GM18858 (cell line): ENCODE measurements around the gene LRRC3C.

Experiments
- ATAC-seq: cut with Tn5 transposase; IDR thresholded peaks from one replicate; pipeline ENCODE4 v1.9.1; 2021; ENCODE audit not compliant: unreplicated experiment

LRRC3C gene

DNA sequence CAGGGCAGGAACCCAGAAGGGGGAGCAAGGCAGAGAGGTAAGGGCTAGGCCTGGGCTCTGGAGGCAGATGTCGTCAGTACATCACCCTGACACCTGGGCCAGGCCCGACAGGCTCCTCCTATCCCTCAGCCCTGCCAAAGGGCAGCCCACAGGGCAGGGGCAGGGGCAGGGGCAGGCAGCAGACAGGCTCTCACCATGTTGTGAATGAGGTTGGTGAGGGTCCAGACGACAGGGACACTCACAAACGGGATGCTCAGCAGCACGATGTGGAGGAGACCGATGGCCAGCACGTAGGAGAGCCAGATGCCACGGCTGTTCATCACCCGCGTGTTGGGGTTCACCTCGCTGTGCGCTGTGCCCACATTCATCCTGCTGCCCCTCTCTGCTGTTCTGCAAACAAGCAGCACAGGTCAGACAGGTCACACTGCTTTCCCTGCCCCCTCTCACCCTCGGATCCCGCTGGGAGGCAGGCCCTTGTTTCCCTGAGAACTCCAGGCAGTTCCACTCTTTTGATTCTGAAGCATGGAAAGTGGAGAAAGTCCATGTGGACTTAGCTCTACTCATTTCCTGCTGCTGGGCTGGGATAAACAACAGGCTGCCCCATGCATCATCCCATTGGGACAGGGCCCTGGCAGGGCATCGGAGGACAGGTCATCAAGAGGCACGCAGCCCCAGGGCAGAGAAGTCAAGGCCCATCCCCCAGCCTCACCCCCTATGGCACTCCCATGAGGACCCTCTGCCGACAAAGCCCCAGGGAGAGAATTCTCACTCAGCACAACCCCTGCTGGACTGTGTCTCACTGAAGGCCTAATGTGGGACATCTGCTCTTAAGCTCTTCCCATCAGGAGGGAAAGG, 3.5 kb upstream of the LRRC3C start:
- no peak for ATAC-seq

- no peak for ATAC-seq
Observed at GRCh38 chr17:39924691-39925055, 2.9 kb upstream of the LRRC3C start.

DNA sequence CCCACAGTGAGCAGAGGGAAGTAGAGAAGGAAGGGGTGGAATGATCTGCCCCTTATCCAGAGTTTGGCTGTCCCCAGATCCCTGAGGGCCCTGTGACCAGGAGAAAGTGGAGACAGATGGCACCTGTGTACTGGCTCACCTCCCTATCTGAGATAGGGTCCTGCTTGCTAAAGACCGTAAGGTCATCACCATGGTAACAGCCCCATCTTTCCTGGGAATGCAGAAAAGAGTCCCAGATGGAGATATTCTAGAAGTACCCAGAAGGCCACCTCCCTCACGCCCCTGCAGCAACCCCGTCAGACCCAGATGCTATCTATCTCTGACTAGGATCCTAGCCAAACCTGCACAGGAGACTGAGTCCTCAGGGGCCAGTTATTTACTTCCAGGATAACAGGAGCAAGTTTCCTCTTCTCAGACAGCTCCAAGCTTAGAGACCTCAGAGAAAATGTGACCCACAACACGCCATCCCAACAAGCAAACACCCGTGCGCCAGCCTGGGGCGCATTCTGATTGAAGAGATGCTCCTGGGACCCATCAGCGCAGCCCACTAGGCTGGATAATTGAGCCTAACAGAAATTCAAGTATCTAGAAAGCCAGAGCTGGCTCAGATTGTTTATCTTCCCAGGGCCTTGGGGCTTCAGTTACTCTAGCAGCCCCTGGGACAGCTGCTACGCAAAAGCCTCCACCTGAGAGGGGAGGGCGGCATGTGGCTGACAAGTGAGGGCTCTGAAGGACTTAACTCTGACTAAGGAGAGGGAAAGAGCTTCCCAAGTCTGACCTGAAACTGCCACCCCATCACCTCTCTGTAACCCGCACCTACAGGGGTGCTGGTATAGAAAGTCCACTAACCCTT, 2.0 kb upstream of the LRRC3C start:
- ATAC-seq = no peak

- no peak for ATAC-seq
Observed at GRCh38 chr17:39926135-39926587, 1.4 kb upstream of the LRRC3C start.

GRCh38 chr17:39926588-39927100, 888 bp upstream of the LRRC3C start:
- ATAC-seq = no peak

DNA sequence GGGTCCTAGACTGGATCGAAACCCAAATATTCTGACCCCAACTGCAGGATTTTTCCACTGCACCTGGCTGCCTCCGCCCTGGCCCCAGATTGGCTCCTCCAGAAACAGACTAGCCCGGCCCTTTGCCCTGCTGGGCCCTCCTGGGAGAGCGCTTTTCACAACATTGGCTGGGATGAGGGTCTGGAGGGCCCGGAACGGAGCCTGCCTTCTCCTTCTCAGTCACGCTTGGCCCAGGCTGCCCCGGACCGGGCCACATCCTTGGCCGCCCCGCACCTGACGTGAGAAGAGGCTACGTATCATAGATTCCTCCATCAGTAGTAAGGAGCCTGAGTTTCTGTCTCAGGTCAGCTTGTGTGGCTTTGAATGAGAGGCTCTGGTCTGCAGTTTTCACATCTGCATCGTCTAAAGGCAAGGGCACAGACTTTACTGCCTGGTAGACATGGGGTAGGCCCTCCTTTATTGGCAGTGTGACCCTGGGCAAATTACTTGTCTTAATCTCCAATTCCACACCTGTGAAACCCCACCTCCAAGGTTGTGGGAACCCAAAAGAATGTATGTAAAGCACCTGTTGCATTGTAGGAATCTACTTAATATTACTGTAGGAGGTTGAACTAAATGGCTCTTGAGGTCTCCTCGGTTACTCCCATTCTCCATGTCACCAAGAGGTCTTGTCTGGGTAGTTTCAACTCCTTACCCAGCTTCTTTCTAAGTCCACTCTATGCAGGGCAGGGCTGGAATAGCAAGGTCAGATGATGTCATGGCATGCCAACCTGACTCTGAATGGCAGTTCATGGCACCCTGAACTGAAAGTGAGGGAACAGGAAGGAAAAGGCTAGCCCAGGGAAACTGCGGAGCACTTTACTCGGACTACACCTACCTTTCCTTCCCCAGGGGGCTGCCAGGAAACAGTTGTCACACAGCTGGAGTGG, 661 bp downstream of the LRRC3C start:
- no peak for ATAC-seq

DNA sequence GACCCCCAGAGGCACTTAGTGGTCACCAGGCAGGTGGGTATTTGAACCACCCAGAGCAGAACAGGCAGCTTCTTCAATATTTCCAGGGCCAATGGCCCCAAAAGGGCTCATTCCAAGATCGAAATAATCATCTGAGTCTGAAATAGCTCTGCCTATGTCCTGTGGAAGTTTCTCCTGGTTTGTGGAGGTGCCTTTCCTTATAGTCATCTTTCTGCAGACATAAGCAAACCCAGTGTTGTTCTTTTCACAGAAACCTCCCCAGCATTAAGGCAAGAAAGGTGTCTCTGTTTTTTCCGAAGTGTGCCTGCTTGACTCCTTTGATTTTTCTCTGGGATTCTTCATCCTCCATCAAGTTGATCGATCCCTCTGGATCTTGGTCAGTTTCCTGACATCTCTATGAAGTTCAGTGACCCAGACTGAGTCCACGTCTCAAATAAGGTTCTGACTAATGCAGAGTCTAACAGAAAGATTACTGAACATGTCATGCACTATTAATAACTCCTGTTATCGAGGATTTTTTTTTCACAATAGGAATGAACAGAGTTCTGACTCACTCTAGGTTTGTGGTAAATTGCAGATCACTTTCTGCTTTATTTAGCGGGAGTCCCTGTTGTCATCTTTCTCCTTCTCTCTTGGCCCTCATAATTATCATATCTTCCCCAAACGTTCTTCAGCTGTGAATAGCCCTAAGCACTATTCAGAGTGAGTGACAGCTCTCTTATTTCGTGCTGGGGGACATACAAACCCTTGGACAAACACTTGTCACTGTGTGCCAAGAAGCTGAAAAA, 1.5 kb downstream of the LRRC3C start:
- ATAC-seq = no peak

GRCh38 chr17:39929646-39930407, 2.3 kb downstream of the LRRC3C start:
- ATAC-seq = no peak

DNA sequence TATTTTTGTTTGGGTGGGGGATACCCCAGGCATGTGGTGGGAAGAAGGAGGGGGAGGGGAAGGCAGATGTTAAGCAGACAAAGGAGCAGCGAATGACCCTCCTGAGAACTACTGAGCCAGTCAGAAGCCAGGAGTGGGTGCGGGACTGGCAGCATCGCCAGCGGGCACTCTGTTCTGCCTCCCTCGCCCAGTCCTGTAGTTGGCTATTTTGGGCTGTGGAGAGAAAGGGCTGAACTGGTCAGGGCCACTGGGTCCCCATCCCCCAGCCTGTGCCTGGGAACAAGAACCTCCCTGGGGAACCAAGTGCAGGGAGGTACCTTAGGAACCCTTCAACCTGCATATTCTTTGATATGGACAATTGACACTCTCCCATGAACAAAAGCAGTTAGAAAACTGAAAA, 6.4 kb downstream of the LRRC3C start:
- ATAC-seq = no peak

- ATAC-seq = no peak
Observed at GRCh38 chr17:39934324-39934723, 6.8 kb downstream of the LRRC3C start.

GRCh38 chr17:39935909-39936308, 8.4 kb downstream of the LRRC3C start:
- ATAC-seq = no peak

- no peak for ATAC-seq
Observed at GRCh38 chr17:39937447-39937846, 9.9 kb downstream of the LRRC3C start.

DNA sequence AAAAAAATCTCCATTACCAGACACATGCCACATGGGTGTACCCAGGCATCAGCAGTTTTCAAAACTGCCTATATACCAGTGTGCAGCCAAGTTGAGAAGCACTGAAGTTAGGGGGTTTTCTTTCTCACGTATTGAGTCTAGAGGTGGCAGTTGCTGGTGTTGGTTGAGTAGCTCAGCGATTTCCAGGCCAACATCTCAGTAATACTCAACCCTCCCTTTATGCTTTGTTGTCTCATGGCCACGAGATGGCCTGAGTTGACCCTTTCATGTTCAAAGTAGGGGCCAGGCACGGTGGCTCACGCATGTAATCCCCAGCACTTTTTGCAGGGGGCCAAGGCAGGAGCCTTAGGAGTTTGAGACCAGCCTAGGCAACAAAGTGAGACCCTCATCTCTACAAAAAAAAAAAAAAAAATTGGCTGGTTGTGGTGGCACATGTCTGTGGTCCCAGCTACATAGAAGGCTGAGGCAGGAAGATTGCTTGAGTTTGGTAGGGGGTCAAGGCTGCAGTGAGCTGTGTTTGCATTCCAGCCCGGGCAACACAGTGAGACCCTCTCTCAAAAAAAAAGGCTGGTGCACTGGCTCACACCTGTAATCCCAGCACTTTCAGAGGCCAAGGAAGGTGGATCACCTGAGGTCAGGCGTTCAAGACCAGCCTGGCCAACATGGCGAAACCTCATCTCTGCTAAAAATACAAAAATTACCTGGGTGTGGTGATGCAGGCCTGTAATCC, 10.8 kb downstream of the LRRC3C start:
- no peak for ATAC-seq

- no peak for ATAC-seq
Observed at GRCh38 chr17:39939106-39939505, 11.6 kb downstream of the LRRC3C start.

DNA sequence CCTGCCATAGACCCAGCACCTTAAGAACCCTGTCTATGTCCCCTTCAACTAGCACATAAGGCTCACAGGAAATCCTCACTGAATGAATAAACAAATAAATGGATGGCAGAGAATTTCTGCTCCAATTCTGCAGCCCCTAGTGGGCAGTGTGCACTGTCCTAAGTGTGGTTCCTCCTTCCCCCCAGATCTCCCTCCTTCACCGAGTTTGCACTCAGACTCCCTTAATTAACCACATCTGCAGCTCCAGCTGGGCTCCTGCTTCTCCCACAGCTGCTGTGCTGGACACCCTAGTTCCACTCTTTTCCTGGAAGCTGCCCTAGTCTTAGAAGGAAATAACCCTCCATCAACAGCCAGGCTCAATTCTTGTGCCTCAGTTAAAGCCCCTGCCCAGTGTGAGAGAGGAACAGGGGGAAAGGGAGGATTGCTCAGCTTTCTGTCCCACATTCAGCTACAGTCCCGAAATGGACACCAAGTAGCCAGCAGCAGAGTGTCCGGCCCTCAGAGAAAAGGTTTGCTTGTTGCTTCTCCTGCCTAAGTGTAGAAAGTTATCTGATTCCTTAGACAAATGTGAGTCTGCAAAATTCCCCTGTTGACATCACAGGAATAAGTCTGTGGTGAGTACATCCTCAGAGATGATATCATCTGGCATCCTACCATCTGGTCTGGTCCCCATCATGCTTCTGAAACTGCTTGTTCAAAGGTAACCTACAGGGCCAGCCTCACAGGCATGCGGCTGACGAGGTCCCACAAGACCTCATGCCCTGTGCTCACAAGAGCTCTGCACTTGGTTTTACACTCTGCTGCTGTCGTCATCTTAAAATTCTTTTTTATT, 12.3 kb downstream of the LRRC3C start:
- ATAC-seq = peak; percentile 52

DNA sequence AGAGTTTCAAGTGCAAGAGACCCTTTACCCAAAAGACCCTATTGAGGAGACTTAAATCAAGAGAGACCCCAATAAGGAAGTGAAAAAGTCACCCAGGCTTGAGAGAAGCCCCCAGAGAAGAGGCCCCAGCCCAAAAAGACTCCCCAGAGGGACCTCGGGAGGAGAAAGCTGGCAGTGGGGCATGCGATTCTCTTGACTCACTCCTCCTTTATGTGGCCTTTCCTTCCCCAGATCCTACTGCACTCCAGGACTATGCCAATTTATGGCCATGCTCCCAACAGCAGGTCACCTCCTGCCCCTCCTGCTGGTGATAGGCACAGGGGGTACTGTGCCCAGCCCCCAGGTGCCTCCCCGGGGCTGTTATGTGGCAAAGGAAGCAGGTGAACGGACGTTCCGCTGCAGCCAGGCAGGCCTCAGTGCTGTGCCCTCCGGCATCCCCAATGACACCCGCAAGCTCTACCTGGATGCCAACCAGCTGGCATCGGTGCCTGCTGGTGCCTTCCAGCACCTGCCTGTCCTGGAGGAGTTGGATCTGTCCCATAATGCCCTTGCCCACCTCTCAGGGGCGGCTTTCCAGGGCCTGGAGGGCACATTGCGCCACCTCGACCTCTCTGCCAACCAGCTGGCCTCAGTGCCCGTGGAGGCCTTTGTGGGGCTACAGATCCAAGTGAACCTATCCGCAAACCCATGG, 16.3 kb downstream of the LRRC3C start:
- no peak for ATAC-seq

DNA sequence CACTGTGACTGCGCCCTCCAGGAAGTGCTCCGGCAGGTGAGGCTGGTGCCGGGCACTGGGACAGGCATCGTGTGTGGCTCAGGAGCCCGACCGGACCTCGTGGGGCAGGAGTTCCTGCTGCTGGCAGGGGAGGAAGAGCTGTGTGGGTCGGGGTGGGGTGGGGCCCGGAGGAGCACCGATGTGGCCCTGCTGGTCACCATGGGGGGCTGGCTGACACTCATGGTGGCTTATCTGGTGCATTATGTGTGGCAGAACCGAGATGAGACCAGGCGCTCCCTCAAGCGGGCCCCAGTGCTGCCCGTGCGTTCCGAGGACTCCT, 16.8 kb downstream of the LRRC3C start:
- no peak for ATAC-seq
